GM12875 (cell line): Measurements from ENCODE around the gene GPR132.

Source experiments
- H3K4me3 ChIP-seq: one replicate; pipeline ENCODE4 v1.5.1; 2011; ENCODE audit warnings: low read depth, low read length, control low read depth
- CTCF ChIP-seq: IDR thresholded peaks from 2 replicates; pipeline ENCODE4 v1.5.1; 2011; ENCODE audit warnings: low read depth, mild to moderate bottlenecking, control low read depth, inconsistent platforms, low read length, moderate library complexity, borderline replicate concordance; ENCODE audit not compliant: insufficient read depth

Gene GPR132

GRCh38 chr14:105053421-105053820, 11.8 kb downstream of the GPR132 start:
- no peak for TF ChIP-seq CTCF
- H3K4me3 ChIP-seq: no peak overlapping the region

- H3K4me3 ChIP-seq: no peak overlapping the region
- TF ChIP-seq CTCF: no peak
Observed at GRCh38 chr14:105052110-105052458, 13.1 kb downstream of the GPR132 start.

- no peak for TF ChIP-seq CTCF
- no peak overlapping the region for H3K4me3 ChIP-seq
Observed at GRCh38 chr14:105051182-105052109, 13.8 kb downstream of the GPR132 start.

GRCh38 chr14:105050551-105050897, 14.7 kb downstream of the GPR132 start:
- TF ChIP-seq CTCF: no peak
- H3K4me3 ChIP-seq: no peak overlapping the region

GRCh38 chr14:105049753-105050550, 15.3 kb downstream of the GPR132 start:
- H3K4me3 ChIP-seq: no peak overlapping the region
- TF ChIP-seq CTCF: no peak

- no peak overlapping the region for H3K4me3 ChIP-seq
- TF ChIP-seq CTCF: no peak
Observed at GRCh38 chr14:105047283-105048016, 17.8 kb downstream of the GPR132 start.
